ENCODE data around the gene TCEAL2. TPM values are rescaled to one million over a fixed set of nuclear protein-coding genes. Genes with fewer than 3 reads are reported as not detected.

TCEAL2 gene
- total and polyA plus RNA-seq, 2 of the 8 experiments (the other 6 are each of a cell fraction or from before 2014, with no cell fraction given), result 15.1 TPM; not detected in 1

- H2BK5ac ChIP-seq (ENCODE audit: low read depth, low read length), result no peak overlapping the region
- FAIRE-seq (peak; percentile 70), DNase-seq (ENCODE audit: low read depth in 1 of 2, low spot score in 2 of 2) (no peak)
- no peak overlapping the region for H2AFZ ChIP-seq (ENCODE audit: low read length)
- H3K79me1 ChIP-seq (ENCODE audit: low read depth, low read length), result no peaks in the 10 kb centered on the region
- H4K91ac ChIP-seq (replicated peaks; ENCODE audit: insufficient read length, low read length), result no peak overlapping the region
- H3K4me1 ChIP-seq (replicated peaks in 1 of 4; ENCODE audit: control insufficient read depth in 3 of 4, insufficient read depth in 4 of 4, low read length in 3 of 4), result no peaks in the 10 kb centered on the region
- no peak overlapping the region for H3K14ac ChIP-seq (ENCODE audit: insufficient read length)
- H2BK120ac ChIP-seq (replicated peaks; ENCODE audit: low read depth, low read length), result no peak overlapping the region
- H3K9ac ChIP-seq (replicated peaks in 1 of 4; ENCODE audit: extremely low read depth in 1 of 4, low read depth in 3 of 4, low read length in 3 of 4), result no peak overlapping the region
- H4K20me1 ChIP-seq (replicated peaks in 1 of 2; ENCODE audit: control insufficient read depth in 1 of 2, insufficient read depth in 2 of 2, low read length in 2 of 2), result no peaks in the 10 kb centered on the region
- no peaks in the 10 kb centered on the region for H3K79me2 ChIP-seq (ENCODE audit: control insufficient read depth in 1 of 2, insufficient read depth in 2 of 2, low read length in 2 of 2)
- no peaks in the 10 kb centered on the region for H3K27me3 ChIP-seq (replicated peaks in 1 of 4; ENCODE audit: control insufficient read depth in 3 of 4, extremely low read depth in 1 of 4, insufficient read depth in 3 of 4, low read length in 3 of 4)
- no peak overlapping the region for H2BK12ac ChIP-seq (ENCODE audit: low read depth, low read length)
- no peak overlapping the region for H3K4me2 ChIP-seq (ENCODE audit: insufficient read depth in 1 of 2, low read depth in 2 of 2, low read length in 2 of 2)
- ChIA-PET CTCF (ENCODE audit: partially characterized antibody) (no interaction called here), POLR2A (ENCODE audit: partially characterized antibody) (no interaction called here)
- H2AK5ac ChIP-seq (ENCODE audit: low read depth, low read length), result no peak overlapping the region
- H3K56ac ChIP-seq (replicated peaks; ENCODE audit: insufficient read length, low read depth, low read length), result no peak overlapping the region
- no peak overlapping the region for H4K5ac ChIP-seq (ENCODE audit: insufficient read length, low read depth, low read length)
- H3K36me3 ChIP-seq (ENCODE audit: control insufficient read depth in 2 of 4, insufficient read depth in 4 of 4, low read length in 3 of 4), result no peaks in the 10 kb centered on the region
- no peak overlapping the region for H2BK15ac ChIP-seq (ENCODE audit: low read length)
- H3K18ac ChIP-seq (ENCODE audit: extremely low read depth, low read length), result no peak overlapping the region
- no peak overlapping the region for H3K23ac ChIP-seq (ENCODE audit: insufficient read length)
- H3K4me3 ChIP-seq (ENCODE audit: extremely low read depth in 1 of 4, insufficient read depth in 2 of 4, low read depth in 3 of 4, low read length in 4 of 4), result no peak overlapping the region
- no peak overlapping the region for H3K4ac ChIP-seq (replicated peaks; ENCODE audit: insufficient read length, low read depth, low read length)
- H2BK20ac ChIP-seq (ENCODE audit: low read length), result no peak overlapping the region
- 78% methylated on average over 1 of the region's 1 CpG; no CpG with 5 or more reads in 1 of the 2 experiments for WGBS, 2 experiments (ENCODE audit: extremely low coverage in 1 of 2, insufficient coverage in 1 of 2, insufficient read length in 1 of 2, insufficient replicate concordance in 2 of 2, low coverage in 1 of 2, low lambda C conversion rate in 2 of 2, missing lambda C conversion rate in 1 of 2)
- H4K8ac ChIP-seq (ENCODE audit: extremely low read depth, insufficient read depth, low read length), result no peak overlapping the region
- no peak overlapping the region for H3K27ac ChIP-seq (ENCODE audit: low read depth, low read length)
- H3K23me2 ChIP-seq (ENCODE audit: low read depth, low read length), result no peaks in the 10 kb centered on the region
- H3K9me3 ChIP-seq (ENCODE audit: insufficient read depth in 2 of 2, low read depth in 1 of 2, low read length in 1 of 2), result peaks cover 10 to 15% of the 10 kb centered on the region in 2 experiments
- TF ChIP-seq CHD2 (IDR thresholded peaks at IDR 0.05; ENCODE audit: low read length) (no peak), TCF12 (IDR thresholded peaks at IDR 0.05; ENCODE audit: low read depth, low read length) (no peak), NRF1 (IDR thresholded peaks at IDR 0.05; ENCODE audit: low read depth, low read length) (no peak), USF2 (IDR thresholded peaks at IDR 0.05; ENCODE audit: low read length) (no peak), E2F6 (IDR thresholded peaks at IDR 0.05) (no peak), GABPA (IDR thresholded peaks at IDR 0.05; ENCODE audit: borderline replicate concordance, insufficient read depth, low read length) (no peak), CBX5 (IDR thresholded peaks at IDR 0.05; ENCODE audit: low read depth, low read length) (no peak), SIX5 (IDR thresholded peaks at IDR 0.05; ENCODE audit: low read depth, low read length) (no peak), CBX8 (IDR thresholded peaks at IDR 0.05; ENCODE audit: borderline replicate concordance, low read depth, low read length) (no peak), JUN (IDR thresholded peaks at IDR 0.05; ENCODE audit: low read depth, low read length) (no peak), CHD1 (IDR thresholded peaks at IDR 0.05; ENCODE audit: low read depth, low read length) (no peak), CTBP2 (IDR thresholded peaks at IDR 0.05; ENCODE audit: borderline replicate concordance, insufficient read depth, insufficient read length, low read length) (no peak), TAF1 (IDR thresholded peaks at IDR 0.05; ENCODE audit: low read depth, low read length) (no peak), SRF (IDR thresholded peaks at IDR 0.05; ENCODE audit: low read depth, low read length) (no peak)
These were observed 48.1 kb upstream of the TCEAL2 start for GRCh38 chrX:102077426-102077825.

Measured in H1 (cell line).